Suprapubic skin (tissue), 4 donors: ENCODE data around the gene RTTN. TPM values are rescaled to one million over a fixed set of nuclear protein-coding genes. Genes with fewer than 3 reads are reported as not detected.

ENCODE experiments used
- DNase-seq, 2 donors: peaks; one replicate each; pipeline ENCODE4 v3.0.0-alpha.2; 2019; ENCODE audit warnings: low spot score in 2 of 2
- H3K27ac ChIP-seq: fragments of 200-600 bp; sonication (generic); one replicate; pipeline ENCODE4 v1.5.1; 2019
- H3K27me3 ChIP-seq: fragments of 200-600 bp; sonication (generic); one replicate; pipeline ENCODE4 v1.5.1; 2019
- H3K36me3 ChIP-seq: fragments of 200-600 bp; sonication (generic); one replicate; pipeline ENCODE4 v1.5.1; 2019
- H3K4me1 ChIP-seq: fragments of 200-600 bp; sonication (generic); one replicate; pipeline ENCODE4 v1.5.1; 2019
- H3K4me3 ChIP-seq: fragments of 200-600 bp; sonication (generic); one replicate; pipeline ENCODE4 v1.5.1; 2019; ENCODE audit warnings: mild to moderate bottlenecking
- H3K9me3 ChIP-seq: fragments of 200-600 bp; sonication (generic); one replicate; pipeline ENCODE4 v1.5.1; 2019
- CTCF ChIP-seq, 2 donors: fragments of 200-600 bp in 1 of 2; fragments of 450-650 bp in 1 of 2; sonication (generic) in 1 of 2; IDR thresholded peaks; one replicate each; pipeline ENCODE4 v1.5.1; 2016 to 2019; ENCODE audit warnings: antibody characterized with exemption in 2 of 2, mild to moderate bottlenecking in 1 of 2, moderate library complexity in 1 of 2
- EP300 ChIP-seq: sonication (generic); formaldehyde crosslinking; IDR thresholded peaks from one replicate; pipeline ENCODE4 v1.6.1; 2017; ENCODE audit warnings: antibody characterized with exemption
- POLR2A ChIP-seq, 2 donors: fragments of 450-650 bp; IDR thresholded peaks; one replicate each; pipeline ENCODE4 v1.6.1; 2017; ENCODE audit warnings: antibody characterized with exemption in 2 of 2, mild to moderate bottlenecking in 2 of 2, moderate library complexity in 2 of 2
- POLR2AphosphoS5 ChIP-seq, 3 donors: sonication (generic); formaldehyde crosslinking; IDR thresholded peaks; one replicate each; pipeline ENCODE4 v1.6.1; 2017; ENCODE audit warnings: antibody characterized with exemption in 3 of 3
- WGBS: methylation state at CpG from one replicate; pipeline ENCODE4 v1.1.5; 2018; 5-methylcytosine and 5-hydroxymethylcytosine counted together
- total RNA-seq, 4 donors: library from RNA; depleted of rRNA; stranded (reverse); fragments of >200 nt; gene quantifications; one replicate each; pipeline ENCODE4 v1.1.0, GENCODE V29; 2016

RTTN gene
- total RNA-seq, 4 donors from 2014 or later, result 8.4 to 26.1 (median 12.5) TPM

GRCh38 chr18:70085641-70086040 is 119.8 kb downstream of the RTTN start:
- Histone ChIP-seq H3K27ac (no peak overlapping the region), H3K36me3 (peaks cover 14% of the 10 kb centered on the region), H3K4me3 (no peak overlapping the region), H3K9me3 (no peaks in the 10 kb centered on the region), H3K27me3 (no peaks in the 10 kb centered on the region), H3K4me1 (no peaks in the 10 kb centered on the region)
- no peak for DNase-seq
- TF ChIP-seq EP300 (no peak), POLR2AphosphoS5 (IDR thresholded peaks at IDR 0.05) (no peak), POLR2A (IDR thresholded peaks at IDR 0.05) (no peak), CTCF (IDR thresholded peaks at IDR 0.05) (no peak)
- 72% methylated on average over 5 of the region's 5 CpGs for WGBS

- Histone ChIP-seq H3K4me3 (no peak overlapping the region), H3K27ac (no peak overlapping the region), H3K4me1 (no peaks in the 10 kb centered on the region), H3K9me3 (no peaks in the 10 kb centered on the region), H3K36me3 (no peaks in the 10 kb centered on the region), H3K27me3 (no peaks in the 10 kb centered on the region)
- WGBS, result 75% methylated on average over 2 of the region's 2 CpGs
- DNase-seq, result no peak
- TF ChIP-seq POLR2A (IDR thresholded peaks at IDR 0.05) (no peak), EP300 (no peak), CTCF (IDR thresholded peaks at IDR 0.05) (no peak), POLR2AphosphoS5 (IDR thresholded peaks at IDR 0.05) (no peak)
Observed at GRCh38 chr18:70082430-70082829, 123.1 kb downstream of the RTTN start.

GRCh38 chr18:70078106-70078505 is 127.4 kb downstream of the RTTN start:
- TF ChIP-seq POLR2AphosphoS5 (IDR thresholded peaks at IDR 0.05), result no peak
- TF ChIP-seq EP300, result no peak
- TF ChIP-seq CTCF (IDR thresholded peaks at IDR 0.05), result no peak
- TF ChIP-seq POLR2A (IDR thresholded peaks at IDR 0.05), result no peak
- no peaks in the 10 kb centered on the region for H3K27me3 ChIP-seq
- no peak for DNase-seq
- H3K9me3 ChIP-seq, result no peaks in the 10 kb centered on the region
- no peak overlapping the region for H3K27ac ChIP-seq
- H3K4me1 ChIP-seq, result no peaks in the 10 kb centered on the region
- no peaks in the 10 kb centered on the region for H3K36me3 ChIP-seq
- no peak overlapping the region for H3K4me3 ChIP-seq

- TF ChIP-seq EP300 (no peak), POLR2AphosphoS5 (IDR thresholded peaks at IDR 0.05) (no peak), CTCF (IDR thresholded peaks at IDR 0.05) (no peak), POLR2A (IDR thresholded peaks at IDR 0.05) (no peak)
- Histone ChIP-seq H3K27me3 (no peaks in the 10 kb centered on the region), H3K4me3 (no peak overlapping the region), H3K9me3 (no peaks in the 10 kb centered on the region), H3K27ac (no peak overlapping the region), H3K4me1 (no peaks in the 10 kb centered on the region), H3K36me3 (no peaks in the 10 kb centered on the region)
- no peak for DNase-seq
Observed at GRCh38 chr18:70075906-70076305, 129.6 kb downstream of the RTTN start.

- no peaks in the 10 kb centered on the region for H3K27me3 ChIP-seq
- no peaks in the 10 kb centered on the region for H3K4me1 ChIP-seq
- no peaks in the 10 kb centered on the region for H3K9me3 ChIP-seq
- no peak overlapping the region for H3K27ac ChIP-seq
- no peak overlapping the region for H3K4me3 ChIP-seq
- H3K36me3 ChIP-seq, result no peaks in the 10 kb centered on the region
- TF ChIP-seq EP300 (no peak), CTCF (IDR thresholded peaks at IDR 0.05) (no peak), POLR2A (IDR thresholded peaks at IDR 0.05) (no peak), POLR2AphosphoS5 (IDR thresholded peaks at IDR 0.05) (no peak)
- 96% methylated on average over 1 of the region's 1 CpG for WGBS
- no peak for DNase-seq
Observed at GRCh38 chr18:70074116-70074515, 131.4 kb downstream of the RTTN start.
